Measurements from ENCODE around the gene HDAC4.

The HDAC4 gene

GRCh38 chr2:239015218-239015900 is 385.5 kb downstream of the HDAC4 start:
- no peak for DNase-seq

GRCh38 chr2:239014458-239015217 is 386.2 kb downstream of the HDAC4 start:
- no peak for DNase-seq

GRCh38 chr2:239013678-239013976 is 387.2 kb downstream of the HDAC4 start:
- no peak for DNase-seq

- no peak for DNase-seq
Measured at GRCh38 chr2:239012936-239013677, 387.7 kb downstream of the HDAC4 start.

- DNase-seq, result no peak
Measured at GRCh38 chr2:239012228-239012627, 388.6 kb downstream of the HDAC4 start.

GRCh38 chr2:239009589-239009961 is 391.2 kb downstream of the HDAC4 start:
- DNase-seq, result no peak

GRCh38 chr2:239008677-239009588 is 391.9 kb downstream of the HDAC4 start:
- DNase-seq, result no peak

- no peak for DNase-seq
Measured at GRCh38 chr2:239008004-239008403, 392.8 kb downstream of the HDAC4 start.

- DNase-seq, result no peak
Measured at GRCh38 chr2:239006622-239007285, 394.1 kb downstream of the HDAC4 start.

- no peak for DNase-seq
Measured at GRCh38 chr2:239005586-239005985, 395.2 kb downstream of the HDAC4 start.

- no peak for DNase-seq
Measured at GRCh38 chr2:239004274-239005015, 396.4 kb downstream of the HDAC4 start.

- DNase-seq, result no peak
Measured at GRCh38 chr2:239003624-239004273, 397.1 kb downstream of the HDAC4 start.

GRCh38 chr2:239002954-239003623 is 397.7 kb downstream of the HDAC4 start:
- DNase-seq, result no peak

GRCh38 chr2:239002591-239002953 is 398.2 kb downstream of the HDAC4 start:
- no peak for DNase-seq

- no peak for DNase-seq
Measured at GRCh38 chr2:239001794-239002193, 399.0 kb downstream of the HDAC4 start.

- DNase-seq, result no peak
Measured at GRCh38 chr2:239000500-239001073, 400.2 kb downstream of the HDAC4 start.

GRCh38 chr2:239000089-239000488 is 400.7 kb downstream of the HDAC4 start:
- no peak for DNase-seq

- DNase-seq, result no peak
Measured at GRCh38 chr2:238999291-238999741, 401.5 kb downstream of the HDAC4 start.

GRCh38 chr2:238998801-238999200 is 402.0 kb downstream of the HDAC4 start:
- no peak for DNase-seq

All from stimulated activated CD4-positive, alpha-beta T cell treated with anti-CD3 and anti-CD28 coated beads, Interleukin-2, amount 100 ng/mL, for 24 hours (primary cell).